Measurements from ENCODE around the gene MOK.

DNA sequence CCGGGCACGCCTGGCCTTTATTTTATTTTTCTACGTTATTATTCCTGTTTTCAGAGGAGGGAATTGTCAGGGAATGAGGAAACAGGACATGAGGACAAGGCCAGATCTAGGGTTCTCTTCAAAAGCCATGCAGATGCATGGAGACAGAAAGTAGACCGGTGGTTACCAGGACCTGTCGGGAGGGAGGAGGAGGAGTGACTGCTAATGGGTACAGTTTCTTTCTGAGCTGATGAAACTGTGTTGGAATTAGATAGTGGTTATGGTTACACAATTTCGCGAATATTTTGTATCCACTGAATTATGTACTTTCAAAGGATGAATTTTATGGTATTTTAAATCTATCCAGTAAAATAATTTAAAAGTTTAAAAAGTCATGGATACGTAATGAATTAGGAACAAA lies 25.8 kb upstream of the MOK start:
- TF ChIP-seq POLR2A (IDR thresholded peaks at IDR 0.05; ENCODE audit: low read length) (no peak), GATA1 (IDR thresholded peaks at IDR 0.05; ENCODE audit: low read depth, low read length) (no peak)
